SK-N-SH (cell line): ENCODE measurements around the gene TRIM4. TPM values are rescaled to one million over a fixed set of nuclear protein-coding genes. Genes with fewer than 3 reads are reported as not detected.

Experiments
- CTCF ChIP-seq: fragments of 200-600 bp; sonication (generic); IDR thresholded peaks from 2 replicates; pipeline ENCODE4 v1.6.1; 2017; ENCODE audit warnings: antibody characterized with exemption, mild to moderate bottlenecking, moderate library complexity
- FOXJ3 ChIP-seq: sonication (generic); formaldehyde crosslinking; IDR thresholded peaks from 2 replicates; pipeline ENCODE4 v1.5.1; 2020; ENCODE audit warnings: mild to moderate bottlenecking, missing genetic modification reagents
- GABPA ChIP-seq: IDR thresholded peaks from 2 replicates; pipeline ENCODE4 v1.4.0; 2012; ENCODE audit warnings: low read depth, mild to moderate bottlenecking
- NRF1 ChIP-seq: IDR thresholded peaks from 2 replicates; pipeline ENCODE4 v1.6.1; 2012; ENCODE audit warnings: low read depth, mild to moderate bottlenecking, low read length
- RXRA ChIP-seq: IDR thresholded peaks from 2 replicates; pipeline ENCODE4 v1.4.0; 2012; ENCODE audit warnings: low read depth, mild to moderate bottlenecking, borderline replicate concordance
- SMC3 ChIP-seq: IDR thresholded peaks from 2 replicates; pipeline ENCODE4 v1.6.1; 2012; ENCODE audit warnings: low read depth, low read length, improper control_type of control experiment
- polyA plus RNA-seq, 3 experiments: library from polyadenylated mRNA; depleted of rRNA; stranded (reverse); fragments of >200 nt; gene quantifications; 2 replicates each; pipeline ENCODE4 v1.2.3, GENCODE V29; 2012
- small RNA-seq, 7 experiments: library from RNA; depleted of rRNA; stranded (forward); fragments of <200 nt; gene quantifications; one replicate each; pipeline ENCODE3, GENCODE V24; 2012

Gene TRIM4
- polyA plus RNA-seq, 1 of the 3 experiments (the other 2 are of a cell fraction): 6.6 TPM

GRCh38 chr7:99842926-99843325 lies 76.4 kb downstream of the TRIM4 start (continued):
- TF ChIP-seq FOXJ3 (CRISPR knock-in tag) (no peak), CTCF (no peak), GABPA (no peak), RXRA (no peak), SMC3 (no peak), NRF1 (no peak)

Small RNA genes within 50 kb of the gene (small RNA-seq; reads per million reads assigned to genes)
- gene AC011904.1: 0 reads per million in 7 experiments
- 0 reads per million in 7 experiments for gene CYP3A52P
- 0 reads per million in 7 experiments for gene RF00019
- gene RF00561: 0 reads per million in 7 experiments

Other genes with a start within 250 kb of the TRIM4 start
- 0.25 and 0.31 TPM in 2 replicates for gene CYP3A5, start 239.5 kb downstream of the TRIM4 start, polyA plus RNA-seq (2012; rRNA removed)
- not detected in 2 replicates for gene CYP3A7, start 184.3 kb downstream of the TRIM4 start, polyA plus RNA-seq (2012; rRNA removed)
- not detected in 2 replicates for gene CYP3A4, start 135.3 kb downstream of the TRIM4 start, polyA plus RNA-seq (2012; rRNA removed)
- gene CYP3A43, start 91.5 kb downstream of the TRIM4 start, polyA plus RNA-seq (2012; rRNA removed): not detected in 2 replicates
- not detected in 2 replicates for gene OR2AE1, start 42.5 kb downstream of the TRIM4 start, polyA plus RNA-seq (2012; rRNA removed)
- not detected in 2 replicates for gene GJC3, start 10.1 kb upstream of the TRIM4 start, polyA plus RNA-seq (2012; rRNA removed)
- gene AZGP1, start 56.5 kb upstream of the TRIM4 start, polyA plus RNA-seq (2012; rRNA removed): 0.15 TPM in 1 of 2 replicates, not detected in the other
- gene ZKSCAN1, start 96.1 kb upstream of the TRIM4 start, polyA plus RNA-seq (2012; rRNA removed): 21.1 and 30.7 TPM in 2 replicates
- 17.5 and 22.8 TPM in 2 replicates for gene ZSCAN21, start 130.2 kb upstream of the TRIM4 start, polyA plus RNA-seq (2012; rRNA removed)
- 30.5 and 45.2 TPM in 2 replicates for gene ZNF3, start 162.2 kb upstream of the TRIM4 start, polyA plus RNA-seq (2012; rRNA removed)
- 413 and 435 TPM in 2 replicates for gene COPS6, start 169.4 kb upstream of the TRIM4 start, polyA plus RNA-seq (2012; rRNA removed)
- gene MCM7, start 181.9 kb upstream of the TRIM4 start, polyA plus RNA-seq (2012; rRNA removed): 235 and 241 TPM in 2 replicates
- 35.0 and 39.2 TPM in 2 replicates for gene AP4M1, start 182.1 kb upstream of the TRIM4 start, polyA plus RNA-seq (2012; rRNA removed)
- 31.7 and 70.5 TPM in 2 replicates for gene TAF6, start 199.8 kb upstream of the TRIM4 start, polyA plus RNA-seq (2012; rRNA removed)
- 52.0 and 65.0 TPM in 2 replicates for gene CNPY4, start 200.1 kb upstream of the TRIM4 start, polyA plus RNA-seq (2012; rRNA removed)
- gene MBLAC1, start 207.4 kb upstream of the TRIM4 start, polyA plus RNA-seq (2012; rRNA removed): 2.5 and 4.4 TPM in 2 replicates
- 600 and 630 TPM in 2 replicates for gene LAMTOR4, start 229.4 kb upstream of the TRIM4 start, polyA plus RNA-seq (2012; rRNA removed)
- 13.9 and 16.4 TPM in 2 replicates for gene TRAPPC14, start 239.2 kb upstream of the TRIM4 start, polyA plus RNA-seq (2012; rRNA removed)
- gene GAL3ST4, start 249.1 kb upstream of the TRIM4 start, polyA plus RNA-seq (2012; rRNA removed): 9.0 and 9.4 TPM in 2 replicates